NB4 (cell line): Measurements from ENCODE around the gene MAP4K4.
"Not testable (repeated sequence)": the region's sequence is repeated elsewhere in the genome, so short reads cannot be mapped to it uniquely, and the experiment has no call there.

Experiments used
- DNase-seq: peaks from one replicate; pipeline ENCODE4 v3.0.0; 2010; ENCODE audit warnings: low read depth
- H3K4me3 ChIP-seq: one replicate; pipeline ENCODE4 v1.5.1; 2011; ENCODE audit warnings: mild to moderate bottlenecking, low read depth, low read length, moderate library complexity
- MYC ChIP-seq: IDR thresholded peaks from 2 replicates; pipeline ENCODE4 v1.6.1; 2011; ENCODE audit warnings: low read depth, low read length
- POLR2A ChIP-seq: IDR thresholded peaks from 2 replicates; pipeline ENCODE4 v1.6.1; 2011; ENCODE audit warnings: mild to moderate bottlenecking; ENCODE audit not compliant: insufficient read length; ENCODE audit errors: extremely low read depth
- TF ChIP-seq, protein P1 (sequence below): IDR thresholded peaks from one replicate; pipeline ENCODE4 v1.5.1; 2012; ENCODE audit warnings: low read depth, low read length
- TF ChIP-seq, protein P2 (sequence below): IDR thresholded peaks from 2 replicates; pipeline ENCODE4 v1.6.1; 2011; ENCODE audit warnings: low read depth, low read length

Gene MAP4K4

DNA sequence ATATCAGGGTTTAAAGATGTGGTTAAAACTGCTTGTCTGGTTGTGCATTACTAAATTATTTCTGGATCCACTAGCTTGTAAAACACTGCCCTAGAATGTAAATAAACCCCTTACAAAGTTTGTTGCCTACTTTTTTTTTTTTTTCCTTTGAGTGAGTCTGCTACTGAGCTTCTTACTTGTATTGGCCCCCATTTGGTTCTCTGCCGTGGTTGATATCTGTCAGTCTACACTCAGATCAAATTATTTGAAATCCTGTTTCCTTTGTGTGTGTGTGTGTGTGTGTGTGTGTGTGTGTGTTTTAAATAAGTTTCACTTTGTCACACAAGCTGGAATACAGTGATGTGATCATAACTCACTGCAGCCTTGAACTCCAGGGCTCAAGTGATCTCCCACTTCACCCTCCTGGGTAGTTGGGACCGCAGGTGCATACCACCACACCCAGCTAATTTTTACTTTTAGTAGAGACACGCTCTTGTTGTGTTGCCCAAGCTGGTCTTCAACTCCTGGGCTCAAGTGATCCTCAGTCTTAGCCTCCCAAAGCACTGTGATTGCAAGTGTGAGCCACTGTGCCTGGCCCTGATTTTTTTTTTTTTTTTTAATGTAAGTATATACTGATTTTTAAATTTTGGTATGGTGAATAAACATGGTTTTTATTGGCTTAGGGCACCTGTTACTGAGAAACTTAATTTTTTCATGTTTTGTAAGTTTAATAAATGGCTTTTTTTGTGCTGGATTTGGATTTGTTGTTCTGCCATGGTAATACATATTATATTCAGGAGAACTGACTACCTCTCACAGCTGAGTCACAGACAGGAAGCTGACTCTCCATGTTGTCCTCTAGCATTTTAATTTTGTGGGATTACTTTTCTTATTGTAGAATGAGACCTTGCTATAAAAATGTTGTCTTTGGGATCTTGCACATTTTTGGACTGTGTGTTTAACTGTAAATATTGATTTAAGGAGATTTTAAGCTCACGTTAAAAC is 48.5 kb downstream of the MAP4K4 start:
- no peak overlapping the region for H3K4me3 ChIP-seq
- no peak for DNase-seq
- TF ChIP-seq, protein P1, sequence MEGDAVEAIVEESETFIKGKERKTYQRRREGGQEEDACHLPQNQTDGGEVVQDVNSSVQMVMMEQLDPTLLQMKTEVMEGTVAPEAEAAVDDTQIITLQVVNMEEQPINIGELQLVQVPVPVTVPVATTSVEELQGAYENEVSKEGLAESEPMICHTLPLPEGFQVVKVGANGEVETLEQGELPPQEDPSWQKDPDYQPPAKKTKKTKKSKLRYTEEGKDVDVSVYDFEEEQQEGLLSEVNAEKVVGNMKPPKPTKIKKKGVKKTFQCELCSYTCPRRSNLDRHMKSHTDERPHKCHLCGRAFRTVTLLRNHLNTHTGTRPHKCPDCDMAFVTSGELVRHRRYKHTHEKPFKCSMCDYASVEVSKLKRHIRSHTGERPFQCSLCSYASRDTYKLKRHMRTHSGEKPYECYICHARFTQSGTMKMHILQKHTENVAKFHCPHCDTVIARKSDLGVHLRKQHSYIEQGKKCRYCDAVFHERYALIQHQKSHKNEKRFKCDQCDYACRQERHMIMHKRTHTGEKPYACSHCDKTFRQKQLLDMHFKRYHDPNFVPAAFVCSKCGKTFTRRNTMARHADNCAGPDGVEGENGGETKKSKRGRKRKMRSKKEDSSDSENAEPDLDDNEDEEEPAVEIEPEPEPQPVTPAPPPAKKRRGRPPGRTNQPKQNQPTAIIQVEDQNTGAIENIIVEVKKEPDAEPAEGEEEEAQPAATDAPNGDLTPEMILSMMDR, result no peak
- TF ChIP-seq MYC, result no peak
- TF ChIP-seq, protein P2, sequence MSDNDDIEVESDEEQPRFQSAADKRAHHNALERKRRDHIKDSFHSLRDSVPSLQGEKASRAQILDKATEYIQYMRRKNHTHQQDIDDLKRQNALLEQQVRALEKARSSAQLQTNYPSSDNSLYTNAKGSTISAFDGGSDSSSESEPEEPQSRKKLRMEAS, result no peak
- no peak for TF ChIP-seq POLR2A

DNA sequence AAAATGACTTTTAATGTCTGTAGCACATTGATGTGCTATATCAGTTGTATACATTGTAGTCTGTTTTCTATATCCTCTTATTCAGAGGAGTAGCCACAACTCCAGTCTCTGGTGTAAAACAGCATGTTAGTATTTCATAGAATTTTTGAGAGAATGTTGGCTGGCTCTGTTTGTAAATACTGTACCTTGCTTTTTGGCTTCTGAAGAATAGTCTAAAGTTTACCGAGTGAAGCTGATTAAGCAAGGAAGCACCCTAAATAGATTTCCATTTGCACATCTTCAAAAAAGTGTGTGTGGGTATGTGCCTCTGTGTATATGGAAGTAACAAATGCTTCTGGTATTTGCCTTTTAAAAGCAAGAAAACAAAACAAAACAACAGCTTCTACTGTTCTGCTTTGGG is 50.5 kb downstream of the MAP4K4 start:
- no peak for DNase-seq
- TF ChIP-seq MYC (no peak), POLR2A (no peak)
- TF ChIP-seq, protein P2, result no peak
- TF ChIP-seq, protein P1, result no peak
- no peak overlapping the region for H3K4me3 ChIP-seq

DNA sequence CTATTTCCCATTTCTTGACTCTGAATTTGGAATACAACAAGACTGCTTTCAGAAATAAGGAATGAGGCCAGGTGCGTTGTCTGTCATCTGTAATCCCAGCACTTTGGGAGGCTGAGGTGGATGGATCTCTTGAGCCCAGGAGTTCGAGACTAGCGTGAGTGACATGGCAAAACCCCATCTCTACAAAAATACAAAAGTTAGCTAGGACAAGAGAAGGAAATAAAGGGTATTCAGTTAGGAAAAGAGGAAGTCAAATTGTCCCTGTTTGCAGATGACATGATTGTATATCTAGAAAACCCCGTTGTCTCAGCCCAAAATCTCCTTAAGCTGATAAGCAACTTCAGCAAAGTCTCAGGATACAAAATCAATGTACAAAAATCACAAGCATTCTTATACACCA is 51.0 kb downstream of the MAP4K4 start:
- not testable (repeated sequence) for H3K4me3 ChIP-seq, DNase-seq

DNA sequence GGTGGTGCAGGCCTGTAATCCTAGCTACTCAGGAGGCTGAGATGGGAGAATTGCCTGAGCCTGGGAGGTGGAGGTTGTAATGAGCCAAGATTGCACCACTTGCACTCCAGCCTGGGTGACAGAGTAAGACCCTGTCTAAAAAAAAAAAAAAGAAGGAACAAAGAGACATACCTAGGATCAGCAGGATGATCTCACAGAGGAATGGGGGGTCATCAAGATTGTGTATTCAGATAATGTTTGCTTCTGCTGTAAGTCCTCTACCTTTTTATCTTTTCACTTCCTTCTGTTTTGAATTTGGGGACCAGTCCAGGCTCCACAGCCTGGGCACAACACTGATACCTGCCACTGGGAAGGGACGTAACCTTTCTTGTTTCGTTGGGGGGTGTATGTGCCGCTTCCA is 53.2 kb downstream of the MAP4K4 start:
- no peak overlapping the region for H3K4me3 ChIP-seq
- TF ChIP-seq POLR2A (no peak), MYC (no peak)
- TF ChIP-seq, protein P1, result no peak
- TF ChIP-seq, protein P2, result no peak
- no peak for DNase-seq

DNA sequence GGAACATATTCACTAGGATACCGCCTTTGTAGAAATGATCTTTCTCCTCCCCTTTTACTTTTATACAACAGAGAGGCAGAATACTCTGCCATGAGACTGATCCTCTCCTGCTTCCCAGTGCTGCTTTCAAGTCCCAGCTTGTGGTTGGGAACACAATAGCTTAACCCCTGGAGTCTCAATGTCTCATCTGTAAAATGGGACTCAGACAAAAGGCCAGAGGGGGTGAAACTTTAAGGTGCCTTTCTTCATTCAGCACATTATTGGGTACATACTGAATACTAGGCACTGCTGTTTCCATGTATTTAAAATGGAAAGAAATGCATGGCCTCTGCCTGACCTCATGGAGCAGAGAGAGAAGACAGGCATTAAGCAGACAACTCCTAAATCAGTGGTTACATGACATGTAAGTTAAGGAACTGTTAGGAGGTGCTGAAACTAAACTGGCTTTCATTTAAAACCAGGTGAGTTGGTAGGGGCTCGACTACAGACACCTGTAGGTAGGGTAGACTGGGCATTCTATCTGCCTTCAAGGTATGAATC is 53.8 kb downstream of the MAP4K4 start:
- TF ChIP-seq MYC (no peak), POLR2A (no peak)
- TF ChIP-seq, protein P1, result no peak
- TF ChIP-seq, protein P2, result no peak
- no peak for DNase-seq
- H3K4me3 ChIP-seq, result no peak overlapping the region

DNA sequence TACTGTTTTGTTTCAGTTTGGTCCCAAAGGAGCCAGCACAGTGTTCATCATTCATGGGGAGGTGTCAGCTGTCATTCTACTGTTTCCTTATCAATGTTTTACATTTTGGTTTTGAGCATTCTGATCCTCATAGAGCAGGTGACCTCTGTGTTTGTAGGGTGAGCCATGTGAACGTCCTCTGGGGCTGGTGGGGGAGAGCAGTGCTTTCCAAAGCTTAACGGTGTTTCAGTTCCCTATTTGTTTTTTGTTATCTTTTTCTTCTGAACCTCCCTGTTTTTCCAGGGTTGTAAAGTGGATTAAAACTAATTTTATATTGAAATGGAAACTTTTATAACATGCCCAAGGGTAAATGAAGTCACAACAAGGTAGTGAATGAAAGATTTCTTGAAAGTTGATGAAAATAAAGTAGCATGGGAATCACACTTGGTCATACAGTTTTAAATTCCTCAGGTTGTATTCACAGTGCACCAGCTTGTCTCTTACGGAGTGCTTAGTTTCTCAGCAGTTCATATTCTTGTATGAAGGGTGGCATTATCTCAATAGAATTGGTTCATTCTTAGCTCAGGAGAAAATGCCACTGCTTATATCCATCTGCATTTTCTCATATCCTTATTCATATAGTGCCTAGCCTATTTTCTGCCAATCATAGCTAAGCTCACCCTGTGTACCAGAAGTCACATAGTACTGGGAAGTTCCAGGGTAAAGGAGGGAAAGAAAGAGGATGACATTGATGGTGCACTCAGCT is 54.5 kb downstream of the MAP4K4 start:
- peak; percentile 45 for DNase-seq
- TF ChIP-seq MYC, result no peak
- TF ChIP-seq, protein P1, result no peak
- TF ChIP-seq POLR2A, result no peak
- TF ChIP-seq, protein P2, result no peak
- no peak overlapping the region for H3K4me3 ChIP-seq
